Measurements from ENCODE around the gene MPRIP.

Gene MPRIP

DNA sequence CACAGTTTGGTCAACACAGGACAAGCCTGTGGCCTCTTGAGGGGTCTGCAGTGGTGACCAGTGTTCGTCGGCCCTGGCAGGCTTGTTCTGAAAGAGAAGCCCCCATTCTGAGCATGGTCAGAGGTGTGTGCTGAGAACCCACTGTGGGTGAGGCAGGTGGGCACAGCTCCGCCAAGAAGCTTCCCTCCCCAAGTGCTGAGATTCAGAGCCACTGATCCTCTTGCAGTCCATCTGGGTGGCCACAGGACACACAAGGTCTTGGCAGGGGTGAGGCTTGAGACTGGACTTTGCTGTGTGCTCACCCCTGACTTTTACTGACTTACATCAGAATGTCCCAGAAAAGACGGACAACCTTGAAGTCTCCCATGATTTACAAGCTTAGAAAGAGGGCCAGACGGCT is 18.7 kb downstream of the MPRIP start:
- DNase-seq (ENCODE audit: low read depth, low spot score) = no peak
- H3K4me3 ChIP-seq (ENCODE audit: low read length) = no peak overlapping the region

DNA sequence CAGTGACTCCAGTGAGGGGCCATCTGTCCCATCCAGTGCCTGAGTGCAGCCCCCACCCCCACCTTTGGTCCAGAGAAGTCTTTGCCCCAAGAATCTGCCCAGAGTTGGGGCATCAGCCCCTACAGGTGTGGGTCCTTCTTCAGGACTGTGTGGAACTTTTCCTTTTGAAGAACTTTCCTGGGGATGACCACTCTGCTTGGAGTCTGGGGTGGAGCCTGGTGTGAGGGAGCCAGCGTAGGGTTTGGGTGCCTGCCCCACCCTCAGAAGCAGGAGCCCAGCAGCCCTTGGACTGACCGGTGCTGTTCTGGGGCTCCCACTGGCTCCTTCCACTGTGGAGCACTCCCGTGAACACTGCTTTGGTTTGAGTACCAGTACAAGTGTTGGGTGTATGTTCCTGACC is 19.3 kb downstream of the MPRIP start:
- H3K4me3 ChIP-seq (ENCODE audit: low read length) = no peak overlapping the region
- no peak for DNase-seq (ENCODE audit: low read depth, low spot score)

GRCh38 chr17:17062356-17062755 is 20.1 kb downstream of the MPRIP start:
- no peak for DNase-seq (ENCODE audit: low read depth, low spot score)
- H3K4me3 ChIP-seq (ENCODE audit: low read length) = no peak overlapping the region

GRCh38 chr17:17062866-17063265 is 20.6 kb downstream of the MPRIP start:
- H3K4me3 ChIP-seq (ENCODE audit: low read length) = no peak overlapping the region
- DNase-seq (ENCODE audit: low read depth, low spot score) = no peak

DNA sequence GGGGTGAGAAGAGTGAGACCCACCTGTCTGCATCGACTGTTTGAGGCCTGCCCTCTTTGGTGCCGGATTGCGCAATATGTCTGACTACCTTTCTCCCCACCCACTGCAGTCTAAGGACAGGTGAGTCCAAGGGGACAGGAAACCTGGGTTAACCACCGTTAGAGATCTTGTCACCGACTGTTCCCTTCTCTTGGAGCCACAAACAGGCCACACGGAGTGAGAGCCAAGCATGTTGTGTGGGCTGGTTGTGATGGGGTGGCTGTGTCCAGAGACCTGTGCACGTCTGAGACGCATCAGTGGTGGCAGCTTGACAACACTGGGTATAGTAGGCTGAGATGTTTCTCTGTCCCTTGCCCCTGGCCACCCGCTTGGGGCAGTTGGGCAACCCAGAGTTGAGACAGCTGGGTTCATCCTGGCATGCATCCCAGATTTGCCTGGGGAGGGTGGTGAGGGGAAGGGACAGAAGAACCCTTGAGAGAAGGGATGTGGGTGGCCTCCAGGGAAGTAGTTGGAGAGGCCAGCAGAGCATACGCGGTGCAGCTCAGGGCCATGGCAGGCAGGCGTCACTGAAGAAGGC is 21.4 kb downstream of the MPRIP start:
- H3K4me3 ChIP-seq (ENCODE audit: low read length) = no peak overlapping the region
- no peak for DNase-seq (ENCODE audit: low read depth, low spot score)

- DNase-seq (ENCODE audit: low read depth, low spot score) = no peak
- no peak overlapping the region for H3K4me3 ChIP-seq (ENCODE audit: low read length)
Observed at GRCh38 chr17:17064322-17064721, 22.1 kb downstream of the MPRIP start.

GRCh38 chr17:17066021-17066420 is 23.8 kb downstream of the MPRIP start:
- DNase-seq (ENCODE audit: low read depth, low spot score) = no peak
- H3K4me3 ChIP-seq (ENCODE audit: low read length) = no peak overlapping the region

- H3K4me3 ChIP-seq (ENCODE audit: low read length) = no peak overlapping the region
- DNase-seq (ENCODE audit: low read depth, low spot score) = no peak
Observed at GRCh38 chr17:17067257-17067656, 25.0 kb downstream of the MPRIP start.

GRCh38 chr17:17069849-17070248 is 27.6 kb downstream of the MPRIP start:
- no peak for DNase-seq (ENCODE audit: low read depth, low spot score)
- H3K4me3 ChIP-seq (ENCODE audit: low read length) = no peak overlapping the region

GRCh38 chr17:17070931-17071330 is 28.7 kb downstream of the MPRIP start:
- no peak overlapping the region for H3K4me3 ChIP-seq (ENCODE audit: low read length)
- no peak for DNase-seq (ENCODE audit: low read depth, low spot score)

DNA sequence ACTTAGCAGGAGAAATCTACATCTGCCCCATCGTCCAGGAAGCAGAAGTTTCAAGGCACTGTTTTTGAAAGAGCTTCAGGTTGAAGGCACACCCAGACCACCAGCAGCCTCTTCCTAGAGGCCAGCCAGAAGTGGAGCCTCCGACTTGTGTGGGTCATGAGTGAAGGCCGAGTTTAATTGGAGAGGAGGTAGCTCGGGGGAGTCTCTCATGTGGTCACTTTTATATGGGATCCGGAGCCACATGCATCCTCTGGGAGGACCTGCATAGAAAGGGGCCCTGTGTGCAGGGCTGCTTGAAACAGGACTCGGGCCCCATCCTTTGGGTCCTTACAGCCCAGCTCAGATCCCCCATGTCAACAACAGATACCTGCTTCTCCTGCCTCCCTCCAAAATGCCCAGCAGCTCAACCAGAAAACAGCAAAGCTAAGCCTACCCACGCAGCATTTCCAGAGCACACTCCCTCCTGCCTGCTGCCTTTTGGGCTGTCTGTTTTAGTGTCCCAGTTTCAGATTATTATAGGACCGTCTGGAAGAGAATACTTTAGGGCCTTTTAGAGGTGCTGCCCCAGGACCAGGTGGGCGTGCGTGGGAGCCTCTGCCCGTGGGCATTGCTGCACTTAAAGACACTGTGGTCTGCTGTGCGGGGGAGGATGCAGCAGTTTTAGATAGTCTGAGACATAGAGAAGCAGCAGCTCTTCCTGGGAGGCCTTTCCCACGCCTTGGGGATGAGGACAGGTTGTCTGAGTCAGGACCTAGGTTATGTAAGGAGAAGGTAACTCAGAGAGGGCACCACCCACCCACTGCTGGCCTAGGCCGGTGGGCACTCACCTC is 29.5 kb downstream of the MPRIP start:
- no peak for DNase-seq (ENCODE audit: low read depth, low spot score)
- H3K4me3 ChIP-seq (ENCODE audit: low read length) = no peak overlapping the region

DNA sequence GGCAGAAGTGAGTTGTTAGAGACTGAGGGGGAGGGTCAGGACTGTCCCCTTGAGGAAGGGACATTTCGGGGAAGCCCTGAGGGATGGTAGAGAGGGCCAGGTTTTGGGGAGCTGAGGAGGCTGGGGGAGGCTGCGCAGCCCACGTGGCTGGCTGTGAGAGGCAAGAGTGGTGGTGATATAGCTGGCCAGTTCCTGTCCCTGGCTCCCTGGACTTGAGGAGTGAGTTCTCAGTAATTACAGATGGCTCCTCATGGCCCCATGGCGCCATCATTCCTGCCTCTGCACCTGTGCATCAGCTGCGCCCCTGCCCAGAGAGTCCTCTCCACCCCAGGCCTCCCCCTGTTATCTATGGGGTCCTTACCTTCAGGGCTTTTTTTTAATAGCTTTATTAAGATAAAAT is 30.3 kb downstream of the MPRIP start:
- no peak for DNase-seq (ENCODE audit: low read depth, low spot score)

GRCh38 chr17:17073030-17073564 is 30.8 kb downstream of the MPRIP start:
- no peak overlapping the region for H3K4me3 ChIP-seq (ENCODE audit: low read length)
- DNase-seq (ENCODE audit: low read depth, low spot score) = no peak

More for the DNA sequence above, 30.3 kb downstream of the MPRIP start:
- no peak overlapping the region for H3K4me3 ChIP-seq (ENCODE audit: low read length)

- H3K4me3 ChIP-seq (ENCODE audit: low read length) = no peak overlapping the region
- no peak for DNase-seq (ENCODE audit: low read depth, low spot score)
Observed at GRCh38 chr17:17073581-17074403, 31.5 kb downstream of the MPRIP start.

GRCh38 chr17:17075125-17075781 is 33.0 kb downstream of the MPRIP start:
- H3K4me3 ChIP-seq (ENCODE audit: low read length) = no peak overlapping the region
- no peak for DNase-seq (ENCODE audit: low read depth, low spot score)

DNA sequence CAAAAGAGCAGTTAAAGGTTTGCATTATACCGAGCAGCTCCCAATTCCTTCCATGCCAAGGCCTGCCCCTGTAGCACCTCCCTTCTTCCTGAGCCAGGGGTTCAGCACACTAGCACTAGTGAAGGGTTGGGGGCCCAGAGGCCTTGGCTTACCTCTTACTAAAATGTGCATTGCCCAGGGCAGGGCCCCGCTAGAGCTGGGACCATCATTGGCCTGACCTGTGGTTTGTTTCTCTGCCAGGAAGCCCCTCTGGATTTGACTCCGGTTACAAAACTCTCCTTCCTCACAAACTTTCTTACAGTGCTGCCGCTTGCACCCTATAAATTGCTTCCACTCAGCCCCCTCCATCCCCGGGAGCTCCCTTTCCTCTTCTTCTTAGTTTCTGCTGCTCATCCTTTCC is 33.8 kb downstream of the MPRIP start:
- no peak for DNase-seq (ENCODE audit: low read depth, low spot score)
- no peak overlapping the region for H3K4me3 ChIP-seq (ENCODE audit: low read length)

DNA sequence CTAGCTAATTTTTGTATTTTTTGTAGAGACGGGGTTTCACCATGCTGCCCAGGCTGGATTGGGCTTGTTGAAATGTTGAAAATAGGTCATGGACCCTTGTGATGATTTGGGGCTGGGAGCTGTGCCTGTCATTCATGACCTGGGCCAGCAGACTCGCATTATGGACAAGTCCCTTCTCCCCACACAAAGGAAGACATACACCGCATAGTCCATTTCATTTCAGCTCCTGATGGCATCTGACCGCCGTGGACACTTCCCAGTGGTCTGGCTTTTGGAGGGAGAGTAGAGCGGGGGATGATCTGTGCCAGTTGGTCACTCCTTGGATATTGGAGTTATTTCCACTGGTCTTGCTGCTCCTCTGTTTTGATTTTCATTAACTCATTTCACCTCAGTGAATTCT is 34.8 kb downstream of the MPRIP start:
- DNase-seq (ENCODE audit: low read depth, low spot score) = no peak

GRCh38 chr17:17077861-17078732 is 35.8 kb downstream of the MPRIP start:
- no peak overlapping the region for H3K4me3 ChIP-seq (ENCODE audit: low read length)
- DNase-seq (ENCODE audit: low read depth, low spot score) = no peak

More for the DNA sequence above, 34.8 kb downstream of the MPRIP start:
- H3K4me3 ChIP-seq (ENCODE audit: low read length) = no peak overlapping the region
